IPS DF 6.9 (cell line): Measurements from ENCODE around the gene HS6ST3.

Experiments used
- DNase-seq: peaks from one replicate; pipeline ENCODE4 v3.0.0-alpha.2; 2013; ENCODE audit warnings: low read depth, low spot score
- H3K27ac ChIP-seq: one replicate; pipeline ENCODE4 v1.5.1; 2013; ENCODE audit warnings: low read length, control low read depth
- H3K27me3 ChIP-seq: 2 replicates; pipeline ENCODE4 v1.6.1; 2013; ENCODE audit warnings: mild to moderate bottlenecking, low read length; ENCODE audit not compliant: control insufficient read depth, insufficient read depth
- H3K36me3 ChIP-seq: 2 replicates; pipeline ENCODE4 v1.6.1; 2013; ENCODE audit warnings: low read length; ENCODE audit not compliant: control insufficient read depth, insufficient read depth
- H3K4me1 ChIP-seq: 2 replicates; pipeline ENCODE4 v1.6.1; 2013; ENCODE audit warnings: low read length; ENCODE audit not compliant: control insufficient read depth, insufficient read depth
- H3K4me3 ChIP-seq: 2 replicates; pipeline ENCODE4 v1.5.1; 2013; ENCODE audit warnings: mild to moderate bottlenecking, low read length
- H3K9me3 ChIP-seq: 2 replicates; pipeline ENCODE4 v1.6.1; 2013; ENCODE audit warnings: low read length, inconsistent platforms; ENCODE audit not compliant: control insufficient read depth, insufficient read depth
- whole genome bisulfite sequencing: extraction: QIAGEN DNeasy Blood & Tissue Kit; methylation state at CpG from one replicate; pipeline ENCODE4 v1.1.7; 2013; ENCODE audit warnings: mixed read lengths, missing lambda C conversion rate; ENCODE audit not compliant: insufficient read length, insufficient coverage; 5-methylcytosine and 5-hydroxymethylcytosine counted together

Gene HS6ST3

GRCh38 chr13:96632536-96633320 is 542.8 kb downstream of the HS6ST3 start:
- DNase-seq = no peak
- Histone ChIP-seq H3K36me3 (no peaks in the 10 kb centered on the region), H3K27me3 (no peaks in the 10 kb centered on the region), H3K4me3 (no peak overlapping the region), H3K27ac (no peak overlapping the region), H3K4me1 (no peaks in the 10 kb centered on the region), H3K9me3 (no peaks in the 10 kb centered on the region)
- WGBS = no CpG with 5 or more reads among the region's 11 CpGs

- no CpG with 5 or more reads among the region's 4 CpGs for WGBS
- Histone ChIP-seq H3K27ac (no peak overlapping the region), H3K9me3 (no peaks in the 10 kb centered on the region), H3K4me3 (no peak overlapping the region), H3K27me3 (no peaks in the 10 kb centered on the region), H3K36me3 (no peaks in the 10 kb centered on the region), H3K4me1 (no peaks in the 10 kb centered on the region)
- DNase-seq = no peak
Measured at GRCh38 chr13:96636001-96636709, 546.2 kb downstream of the HS6ST3 start.

DNA sequence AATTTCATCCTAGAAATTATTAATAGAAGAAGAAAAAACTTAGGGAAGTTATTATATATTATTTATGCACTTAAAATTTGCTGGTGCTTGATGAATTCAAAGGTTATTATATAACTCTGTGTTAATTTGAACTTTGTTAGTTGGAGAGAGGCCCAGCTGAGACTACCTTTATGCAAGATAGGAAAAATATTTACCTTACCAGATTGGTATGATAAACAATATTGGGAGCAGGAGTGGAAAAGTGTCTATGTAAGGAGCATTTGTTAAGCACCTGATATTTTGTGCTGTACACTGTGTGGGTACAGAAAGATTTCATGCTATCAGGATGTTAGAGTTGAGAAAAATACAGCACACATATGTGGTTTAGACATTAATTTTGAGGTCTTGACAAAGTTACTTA is 547.1 kb downstream of the HS6ST3 start:
- no peaks in the 10 kb centered on the region for H3K4me1 ChIP-seq
- DNase-seq = no peak
- no peak overlapping the region for H3K4me3 ChIP-seq
- no peaks in the 10 kb centered on the region for H3K9me3 ChIP-seq
- H3K27ac ChIP-seq = no peak overlapping the region
- no peaks in the 10 kb centered on the region for H3K36me3 ChIP-seq
- no peaks in the 10 kb centered on the region for H3K27me3 ChIP-seq

DNA sequence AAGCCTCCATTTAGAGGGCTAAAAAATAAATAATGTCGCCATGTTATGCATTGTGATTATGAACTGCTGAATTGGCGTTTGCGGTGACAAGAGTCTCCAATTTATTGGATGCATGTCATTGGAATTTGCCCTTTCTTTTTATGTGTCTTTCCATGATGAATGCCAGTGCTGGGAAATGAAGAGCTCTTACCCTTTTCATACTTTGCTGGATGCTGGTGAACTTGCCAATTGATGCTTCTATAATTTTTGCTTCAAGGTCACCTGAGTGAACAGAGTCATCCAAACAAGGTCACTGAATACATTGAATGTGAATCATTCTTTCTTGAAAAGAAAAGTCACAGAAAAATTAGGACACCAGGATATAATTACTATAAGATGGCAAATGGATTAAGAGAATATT is 556.2 kb downstream of the HS6ST3 start:
- H3K27ac ChIP-seq = no peak overlapping the region
- no peaks in the 10 kb centered on the region for H3K9me3 ChIP-seq
- no CpG with 5 or more reads among the region's 3 CpGs for WGBS
- no peaks in the 10 kb centered on the region for H3K36me3 ChIP-seq
- no peak overlapping the region for H3K4me3 ChIP-seq
- no peaks in the 10 kb centered on the region for H3K27me3 ChIP-seq
- DNase-seq = no peak
- no peaks in the 10 kb centered on the region for H3K4me1 ChIP-seq

DNA sequence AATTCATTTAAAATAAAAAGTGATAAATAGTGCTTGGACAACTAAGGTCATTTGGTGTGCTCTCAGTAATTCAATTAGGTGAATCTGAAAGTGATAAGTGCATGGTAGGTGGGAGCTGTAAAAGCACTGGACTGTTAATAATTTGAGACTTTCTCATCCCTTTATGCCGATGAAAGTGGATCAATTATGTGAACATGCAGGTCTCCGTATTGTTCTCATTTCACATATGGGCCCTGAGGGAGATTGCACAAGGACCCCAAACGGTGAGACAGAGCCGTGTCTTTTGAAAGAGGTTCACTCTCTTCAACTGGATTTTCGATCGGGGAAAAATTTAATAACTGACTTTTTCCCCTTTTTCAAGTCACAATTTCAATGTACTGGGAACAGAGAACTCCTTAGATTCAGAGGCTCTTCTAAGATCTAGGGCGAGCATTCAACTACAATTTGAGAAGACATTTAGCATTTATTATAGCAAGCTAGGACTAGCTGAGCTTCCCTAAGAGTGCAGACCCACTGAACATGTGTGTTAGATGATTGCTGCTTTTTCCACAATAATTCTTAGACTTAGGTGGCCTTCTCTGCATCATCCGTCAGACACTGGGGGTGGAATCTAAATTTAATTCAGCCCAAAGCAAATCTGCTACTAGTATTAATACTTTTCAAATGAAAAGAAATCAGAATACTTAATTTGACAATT is 556.8 kb downstream of the HS6ST3 start:
- Histone ChIP-seq H3K4me3 (no peak overlapping the region), H3K4me1 (no peaks in the 10 kb centered on the region), H3K36me3 (no peaks in the 10 kb centered on the region), H3K27ac (no peak overlapping the region), H3K9me3 (no peaks in the 10 kb centered on the region), H3K27me3 (no peaks in the 10 kb centered on the region)
- no CpG with 5 or more reads among the region's 8 CpGs for WGBS
- DNase-seq = no peak

DNA sequence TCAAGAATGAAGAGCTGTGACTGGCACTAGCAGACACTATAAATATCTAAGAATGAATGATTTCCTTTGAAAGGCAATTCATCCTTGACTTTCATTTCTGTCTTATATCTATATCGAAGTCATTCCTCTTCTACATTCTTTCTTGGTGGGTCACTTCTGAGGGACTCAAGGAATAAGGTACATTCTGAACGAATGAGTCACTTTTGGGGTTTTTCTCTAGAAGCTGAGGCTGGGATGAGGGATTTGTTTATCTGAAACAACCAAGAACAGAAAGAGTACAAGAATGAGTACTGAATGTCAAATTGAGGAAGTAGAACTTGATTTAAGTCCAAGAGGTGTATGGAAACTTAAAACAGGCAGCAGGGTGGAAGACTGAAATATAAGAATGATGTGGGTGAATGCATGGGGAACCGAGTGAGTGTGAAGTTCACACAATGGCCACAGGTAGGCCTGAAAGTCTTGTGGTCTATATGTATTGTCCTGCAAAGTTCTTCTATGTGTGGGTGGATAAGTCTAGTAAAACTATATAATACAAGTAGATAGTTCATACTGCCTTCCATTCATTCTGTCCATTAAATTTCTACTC is 560.5 kb downstream of the HS6ST3 start:
- DNase-seq = no peak
- H3K36me3 ChIP-seq = no peaks in the 10 kb centered on the region
- no peak overlapping the region for H3K27ac ChIP-seq
- no peak overlapping the region for H3K4me3 ChIP-seq
- no peaks in the 10 kb centered on the region for H3K9me3 ChIP-seq
- no peaks in the 10 kb centered on the region for H3K4me1 ChIP-seq
- no CpG with 5 or more reads among the region's 3 CpGs for WGBS
- no peaks in the 10 kb centered on the region for H3K27me3 ChIP-seq

DNA sequence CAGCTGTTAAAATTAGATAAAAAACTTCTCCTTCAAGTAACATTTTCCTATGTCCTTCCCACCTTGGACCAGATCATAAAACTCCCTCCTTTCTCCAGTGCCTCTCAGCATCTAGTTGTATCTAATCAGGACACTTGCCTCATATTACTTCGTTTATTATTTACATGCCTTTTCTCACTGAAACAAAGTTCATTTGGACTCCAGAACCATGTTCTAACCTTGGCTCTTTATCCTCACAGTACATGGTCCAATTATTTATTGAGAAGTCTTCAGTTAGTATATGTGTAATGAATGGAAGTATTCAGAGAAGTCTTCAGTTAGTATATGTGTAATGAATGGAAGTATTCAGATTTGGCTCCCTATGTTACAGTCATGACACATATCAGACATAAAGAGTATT is 561.7 kb downstream of the HS6ST3 start:
- Histone ChIP-seq H3K4me1 (no peaks in the 10 kb centered on the region), H3K36me3 (no peaks in the 10 kb centered on the region), H3K27me3 (no peaks in the 10 kb centered on the region), H3K27ac (no peak overlapping the region), H3K4me3 (no peak overlapping the region), H3K9me3 (no peaks in the 10 kb centered on the region)
- DNase-seq = no peak
- WGBS = no CpG with 5 or more reads among the region's 1 CpG

- Histone ChIP-seq H3K36me3 (no peaks in the 10 kb centered on the region), H3K27ac (no peak overlapping the region), H3K27me3 (no peaks in the 10 kb centered on the region), H3K4me3 (no peak overlapping the region), H3K4me1 (no peaks in the 10 kb centered on the region), H3K9me3 (no peaks in the 10 kb centered on the region)
- DNase-seq = no peak
Measured at GRCh38 chr13:96652506-96652905, 562.6 kb downstream of the HS6ST3 start.

GRCh38 chr13:96661612-96662011 is 571.7 kb downstream of the HS6ST3 start:
- no peak for DNase-seq
- H3K27ac ChIP-seq = no peak overlapping the region
- no peaks in the 10 kb centered on the region for H3K4me1 ChIP-seq
- no peaks in the 10 kb centered on the region for H3K36me3 ChIP-seq
- no peak overlapping the region for H3K4me3 ChIP-seq
- H3K9me3 ChIP-seq = no peaks in the 10 kb centered on the region
- H3K27me3 ChIP-seq = no peaks in the 10 kb centered on the region
- no CpG with 5 or more reads among the region's 2 CpGs for WGBS

DNA sequence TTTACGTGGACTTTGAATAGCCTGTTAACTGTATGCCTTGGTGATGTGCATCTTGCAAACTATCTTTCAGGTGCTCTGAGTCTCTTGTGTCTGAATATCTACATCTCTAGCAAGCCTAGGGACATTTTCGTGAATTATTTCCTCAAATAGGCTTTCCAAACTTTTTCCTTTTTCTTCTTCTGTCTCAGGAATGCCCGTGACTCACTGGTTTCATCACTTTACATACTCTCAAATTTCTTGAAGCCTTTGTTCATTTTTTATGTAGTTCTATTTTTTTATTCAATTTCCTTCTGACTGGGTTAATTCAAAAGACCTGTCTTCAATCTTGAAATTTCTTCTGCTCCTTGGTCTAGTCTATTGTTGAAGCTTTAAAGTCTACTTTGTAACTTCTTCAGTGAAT is 572.1 kb downstream of the HS6ST3 start:
- Histone ChIP-seq H3K4me3 (no peak overlapping the region), H3K4me1 (no peaks in the 10 kb centered on the region), H3K9me3 (no peaks in the 10 kb centered on the region), H3K27ac (no peak overlapping the region), H3K27me3 (no peaks in the 10 kb centered on the region), H3K36me3 (no peaks in the 10 kb centered on the region)
- no CpG with 5 or more reads among the region's 3 CpGs for WGBS
- no peak for DNase-seq
